ENCODE measurements around the gene C22orf23. TPM values are rescaled to one million over a fixed set of nuclear protein-coding genes. Genes with fewer than 3 reads are reported as not detected.

The C22orf23 gene
- total RNA-seq, 2 donors from 2014 or later = not detected

DNA sequence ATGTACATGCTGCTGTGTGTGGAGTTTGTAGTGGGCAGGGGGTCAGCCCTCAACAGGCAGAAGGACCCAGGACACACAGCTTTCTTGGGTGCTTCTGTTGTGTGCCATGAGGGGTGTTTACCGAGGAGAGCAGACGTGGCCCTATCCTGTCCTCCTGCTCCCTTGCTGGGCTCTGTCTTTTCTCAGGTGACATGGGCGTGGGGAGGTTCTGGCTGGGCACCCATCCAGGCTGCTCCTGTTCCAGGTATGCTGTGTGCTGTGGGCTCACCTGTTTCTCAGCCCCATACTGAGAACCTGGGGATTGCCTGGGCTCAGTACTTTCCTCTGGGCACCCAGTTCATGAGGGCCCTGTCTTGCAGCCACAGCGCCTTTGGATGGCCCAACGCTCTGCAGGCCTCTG, 24.0 kb downstream of the C22orf23 start:
- intact Hi-C loops (cut with DNase I) = no loop called here
- Histone ChIP-seq H3K27me3 (no peaks in the 10 kb centered on the region), H3K9ac (ENCODE audit: low read depth in 2 of 2, low read length in 2 of 2) (no peak overlapping the region), H3K4me1 (peaks cover 4% of the 10 kb centered on the region), H3K36me3 (peaks cover 11% of the 10 kb centered on the region), H3K4me3 (no peak overlapping the region), H3K9me3 (no peaks in the 10 kb centered on the region), H3K27ac (no peak overlapping the region)
- no peak for DNase-seq
- TF ChIP-seq, protein P1, sequence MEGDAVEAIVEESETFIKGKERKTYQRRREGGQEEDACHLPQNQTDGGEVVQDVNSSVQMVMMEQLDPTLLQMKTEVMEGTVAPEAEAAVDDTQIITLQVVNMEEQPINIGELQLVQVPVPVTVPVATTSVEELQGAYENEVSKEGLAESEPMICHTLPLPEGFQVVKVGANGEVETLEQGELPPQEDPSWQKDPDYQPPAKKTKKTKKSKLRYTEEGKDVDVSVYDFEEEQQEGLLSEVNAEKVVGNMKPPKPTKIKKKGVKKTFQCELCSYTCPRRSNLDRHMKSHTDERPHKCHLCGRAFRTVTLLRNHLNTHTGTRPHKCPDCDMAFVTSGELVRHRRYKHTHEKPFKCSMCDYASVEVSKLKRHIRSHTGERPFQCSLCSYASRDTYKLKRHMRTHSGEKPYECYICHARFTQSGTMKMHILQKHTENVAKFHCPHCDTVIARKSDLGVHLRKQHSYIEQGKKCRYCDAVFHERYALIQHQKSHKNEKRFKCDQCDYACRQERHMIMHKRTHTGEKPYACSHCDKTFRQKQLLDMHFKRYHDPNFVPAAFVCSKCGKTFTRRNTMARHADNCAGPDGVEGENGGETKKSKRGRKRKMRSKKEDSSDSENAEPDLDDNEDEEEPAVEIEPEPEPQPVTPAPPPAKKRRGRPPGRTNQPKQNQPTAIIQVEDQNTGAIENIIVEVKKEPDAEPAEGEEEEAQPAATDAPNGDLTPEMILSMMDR (IDR thresholded peaks at IDR 0.05) = no peak

DNA sequence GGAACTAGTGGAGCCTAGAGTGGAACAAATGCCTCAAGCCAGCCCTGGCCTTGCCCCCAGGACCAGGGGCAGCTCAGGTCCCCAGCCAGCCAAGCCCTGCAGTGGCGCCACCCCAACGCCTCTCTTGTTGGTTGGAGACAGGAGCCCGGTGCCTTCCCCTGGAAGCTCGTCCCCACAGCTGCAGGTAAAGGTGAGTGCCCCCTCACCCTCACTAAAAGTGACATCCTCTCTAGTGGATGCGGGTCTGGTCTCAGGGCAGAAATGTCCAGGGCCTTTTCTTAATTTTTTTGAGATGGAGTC, 25.8 kb downstream of the C22orf23 start:
- no peak overlapping the region for H3K27ac ChIP-seq
- no peaks in the 10 kb centered on the region for H3K4me1 ChIP-seq
- intact Hi-C loops (cut with DNase I) = no loop called here
- DNase-seq = no peak
- H3K27me3 ChIP-seq = no peaks in the 10 kb centered on the region
- no peak overlapping the region for H3K4me3 ChIP-seq
- H3K9ac ChIP-seq (ENCODE audit: low read depth in 2 of 2, low read length in 2 of 2) = no peak overlapping the region
- no peaks in the 10 kb centered on the region for H3K9me3 ChIP-seq
- H3K36me3 ChIP-seq = peaks cover 11% of the 10 kb centered on the region
- TF ChIP-seq, protein P1 (IDR thresholded peaks at IDR 0.05) = no peak

DNA sequence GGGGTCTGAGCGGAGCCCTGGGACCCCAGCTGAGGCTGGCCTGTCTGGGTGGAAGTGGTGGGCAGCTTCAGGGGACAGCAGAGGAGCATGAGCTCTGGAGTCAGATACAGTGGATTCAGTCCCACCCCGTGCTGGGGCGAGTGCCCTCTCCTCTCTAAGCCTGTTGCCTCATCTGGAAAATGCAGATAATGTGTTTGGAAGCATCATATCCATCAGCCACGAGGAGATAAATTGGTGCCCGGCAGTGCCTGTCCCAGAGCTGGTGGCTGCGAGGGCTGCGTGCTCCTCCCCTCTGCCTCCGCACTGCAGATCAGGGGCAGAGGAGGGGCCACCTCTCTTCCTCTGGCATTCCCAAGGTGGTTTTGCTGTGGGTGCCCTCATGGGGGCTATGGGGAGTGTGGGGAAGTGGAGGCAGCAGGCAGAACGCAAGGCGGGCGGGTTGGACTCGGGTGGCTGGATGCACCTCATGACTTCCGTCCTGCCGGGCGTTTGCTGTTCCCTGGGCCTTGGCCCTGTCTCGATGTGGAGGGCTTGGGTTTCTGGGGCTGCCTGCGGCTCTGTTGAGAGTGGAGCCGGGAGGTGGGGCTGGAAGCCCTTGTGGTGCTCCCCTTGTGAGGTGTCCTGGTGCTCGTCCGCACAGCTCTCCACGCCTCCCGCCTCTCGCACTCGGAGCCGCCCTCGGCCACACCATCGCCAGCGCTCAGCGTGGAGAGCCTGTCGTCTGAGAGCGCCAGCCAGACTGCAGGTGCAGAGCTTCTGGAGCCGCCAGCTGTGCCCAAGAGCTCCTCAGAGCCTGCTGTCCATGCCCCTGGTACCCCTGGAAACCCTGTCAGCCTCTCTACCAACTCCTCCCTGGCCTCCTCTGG, 26.4 kb downstream of the C22orf23 start:
- no peaks in the 10 kb centered on the region for H3K4me1 ChIP-seq
- intact Hi-C loops (cut with DNase I) = no loop called here
- H3K27ac ChIP-seq = no peak overlapping the region

DNA sequence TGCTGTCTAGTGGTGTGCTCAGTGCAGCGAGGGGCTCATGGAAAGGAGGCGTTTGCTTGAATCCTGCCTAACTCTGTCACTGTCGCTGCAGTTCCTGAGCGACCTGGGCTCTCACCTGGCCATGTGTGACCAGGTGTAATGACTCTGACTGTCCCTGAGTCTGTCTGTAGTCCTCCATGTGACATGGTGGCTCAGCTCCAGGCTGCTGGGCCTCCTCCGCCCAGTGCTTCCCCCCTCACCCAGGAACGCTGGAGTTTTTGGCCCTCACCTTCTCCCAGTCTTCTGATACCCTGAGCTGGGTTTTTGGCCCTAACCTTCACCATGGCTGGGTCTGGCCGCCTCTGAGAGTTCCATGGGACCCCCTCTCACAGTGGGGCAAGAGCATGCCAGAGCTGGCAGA, 27.0 kb downstream of the C22orf23 start:
- no peak for DNase-seq
- TF ChIP-seq, protein P1 (IDR thresholded peaks at IDR 0.05) = no peak
- Histone ChIP-seq H3K4me1 (no peaks in the 10 kb centered on the region), H3K9me3 (no peaks in the 10 kb centered on the region), H3K27me3 (no peaks in the 10 kb centered on the region), H3K4me3 (no peak overlapping the region), H3K36me3 (peaks cover 11% of the 10 kb centered on the region), H3K9ac (ENCODE audit: low read depth in 2 of 2, low read length in 2 of 2) (no peak overlapping the region), H3K27ac (no peak overlapping the region)
- intact Hi-C loops (cut with DNase I) = no loop called here

More for the DNA sequence above, 26.4 kb downstream of the C22orf23 start:
- no peaks in the 10 kb centered on the region for H3K9me3 ChIP-seq
- H3K27me3 ChIP-seq = no peaks in the 10 kb centered on the region
- H3K4me3 ChIP-seq = no peak overlapping the region
- no peak for DNase-seq
- no peak overlapping the region for H3K9ac ChIP-seq (ENCODE audit: low read depth in 2 of 2, low read length in 2 of 2)
- H3K36me3 ChIP-seq = peaks cover 11% of the 10 kb centered on the region
- TF ChIP-seq, protein P1 (IDR thresholded peaks at IDR 0.05) = no peak

DNA sequence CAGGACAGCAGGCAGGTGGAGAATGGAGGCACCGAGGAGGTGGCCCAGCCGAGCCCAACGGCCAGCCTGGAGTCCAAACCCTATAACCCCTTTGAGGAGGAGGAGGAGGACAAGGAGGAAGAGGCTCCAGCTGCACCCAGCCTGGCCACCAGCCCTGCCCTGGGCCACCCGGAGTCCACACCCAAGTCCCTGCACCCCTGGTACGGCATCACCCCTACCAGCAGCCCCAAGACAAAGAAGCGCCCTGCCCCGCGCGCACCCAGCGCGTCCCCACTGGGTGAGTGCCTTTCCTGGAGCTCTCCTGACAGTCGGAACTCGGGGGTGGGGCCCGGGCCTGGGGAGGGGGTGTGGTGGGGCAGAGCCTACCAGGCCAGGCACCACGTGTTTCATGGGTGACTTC, 27.6 kb downstream of the C22orf23 start:
- no peak overlapping the region for H3K27ac ChIP-seq
- no peak overlapping the region for H3K9ac ChIP-seq (ENCODE audit: low read depth in 2 of 2, low read length in 2 of 2)
- TF ChIP-seq, protein P1 (IDR thresholded peaks at IDR 0.05) = no peak
- H3K9me3 ChIP-seq = no peaks in the 10 kb centered on the region
- no peak for DNase-seq
- H3K4me3 ChIP-seq = no peak overlapping the region
- no peaks in the 10 kb centered on the region for H3K4me1 ChIP-seq
- intact Hi-C loops (cut with DNase I) = no loop called here
- H3K36me3 ChIP-seq = peaks cover 11% of the 10 kb centered on the region
- no peaks in the 10 kb centered on the region for H3K27me3 ChIP-seq
